Measurements from ENCODE around the gene PRPF38B.

PRPF38B gene

GRCh38 chr1:108706643-108707042 is 14.5 kb downstream of the PRPF38B start:
- Histone ChIP-seq H3K9ac (ENCODE audit: low read length) (no peak overlapping the region), H3K4me1 (ENCODE audit: insufficient read depth, low read length) (no peaks in the 10 kb centered on the region), H3K9me3 (ENCODE audit: low read length) (no peaks in the 10 kb centered on the region), H3K27ac (ENCODE audit: low read depth, low read length) (no peak overlapping the region), H3K36me3 (ENCODE audit: insufficient read depth, low read length) (no peaks in the 10 kb centered on the region), H3K27me3 (ENCODE audit: control insufficient read depth in 1 of 2, insufficient read depth in 2 of 2, low read length in 2 of 2) (no peaks in the 10 kb centered on the region), H3K4me3 (ENCODE audit: low read depth in 1 of 2, low read length in 2 of 2) (no peak overlapping the region)

- Histone ChIP-seq H3K9ac (ENCODE audit: low read length) (no peak overlapping the region), H3K36me3 (ENCODE audit: insufficient read depth, low read length) (no peaks in the 10 kb centered on the region), H3K4me3 (ENCODE audit: low read depth in 1 of 2, low read length in 2 of 2) (no peak overlapping the region), H3K9me3 (ENCODE audit: low read length) (no peaks in the 10 kb centered on the region), H3K4me1 (ENCODE audit: insufficient read depth, low read length) (no peaks in the 10 kb centered on the region), H3K27me3 (ENCODE audit: control insufficient read depth in 1 of 2, insufficient read depth in 2 of 2, low read length in 2 of 2) (no peaks in the 10 kb centered on the region), H3K27ac (ENCODE audit: low read depth, low read length) (no peak overlapping the region)
These were observed 16.9 kb downstream of the PRPF38B start for GRCh38 chr1:108708691-108709660.

DNA sequence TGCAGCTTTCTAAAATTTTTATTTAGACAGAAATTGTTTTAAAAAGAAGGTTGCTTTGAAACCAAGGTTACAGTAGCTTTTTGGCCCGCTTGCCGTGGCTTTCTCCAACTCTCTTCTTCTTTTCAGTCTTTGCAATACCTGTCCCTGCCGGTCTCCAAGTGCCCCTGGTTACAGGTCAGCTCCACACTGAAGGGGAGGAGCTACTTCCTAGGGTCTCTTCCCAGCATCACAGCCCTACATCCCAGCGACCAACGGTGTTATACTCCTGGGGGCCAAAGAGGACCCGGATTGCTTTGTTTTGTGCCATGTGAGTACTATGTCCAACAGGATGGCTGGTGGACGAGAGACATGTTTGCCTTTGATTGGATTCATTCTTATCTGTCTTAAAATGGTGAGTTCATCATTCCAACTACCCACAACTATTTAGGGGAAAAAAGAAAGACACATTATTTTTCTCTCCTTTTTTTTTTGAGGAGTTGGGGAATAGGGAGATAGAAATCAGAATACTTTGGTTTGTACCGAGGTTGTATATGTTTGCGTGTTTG is 20.6 kb downstream of the PRPF38B start, which contains the start of gene FNDC7:
Gene FNDC7, plus strand, starts transcription at position 303 of the 545 bp plus-strand sequence. Its CDS starts 26 bp downstream, at position 329.
- H3K9me3 ChIP-seq (ENCODE audit: low read length) = no peaks in the 10 kb centered on the region
- no peak within 1 kb of the TSS for H3K27ac ChIP-seq (ENCODE audit: low read depth, low read length)
- no peak within 1 kb of the TSS for H3K9ac ChIP-seq (ENCODE audit: low read length)
- H3K36me3 ChIP-seq (ENCODE audit: insufficient read depth, low read length) = no peaks in the 10 kb centered on the region
- H3K4me3 ChIP-seq (ENCODE audit: low read depth in 1 of 2, low read length in 2 of 2) = no peak within 1 kb of the TSS
- no peaks in the 10 kb centered on the region for H3K27me3 ChIP-seq (ENCODE audit: control insufficient read depth in 1 of 2, insufficient read depth in 2 of 2, low read length in 2 of 2)
- no peaks in the 10 kb centered on the region for H3K4me1 ChIP-seq (ENCODE audit: insufficient read depth, low read length)

GRCh38 chr1:108715932-108716331 is 23.8 kb downstream of the PRPF38B start:
- no peak overlapping the region for H3K27ac ChIP-seq (ENCODE audit: low read depth, low read length)

DNA sequence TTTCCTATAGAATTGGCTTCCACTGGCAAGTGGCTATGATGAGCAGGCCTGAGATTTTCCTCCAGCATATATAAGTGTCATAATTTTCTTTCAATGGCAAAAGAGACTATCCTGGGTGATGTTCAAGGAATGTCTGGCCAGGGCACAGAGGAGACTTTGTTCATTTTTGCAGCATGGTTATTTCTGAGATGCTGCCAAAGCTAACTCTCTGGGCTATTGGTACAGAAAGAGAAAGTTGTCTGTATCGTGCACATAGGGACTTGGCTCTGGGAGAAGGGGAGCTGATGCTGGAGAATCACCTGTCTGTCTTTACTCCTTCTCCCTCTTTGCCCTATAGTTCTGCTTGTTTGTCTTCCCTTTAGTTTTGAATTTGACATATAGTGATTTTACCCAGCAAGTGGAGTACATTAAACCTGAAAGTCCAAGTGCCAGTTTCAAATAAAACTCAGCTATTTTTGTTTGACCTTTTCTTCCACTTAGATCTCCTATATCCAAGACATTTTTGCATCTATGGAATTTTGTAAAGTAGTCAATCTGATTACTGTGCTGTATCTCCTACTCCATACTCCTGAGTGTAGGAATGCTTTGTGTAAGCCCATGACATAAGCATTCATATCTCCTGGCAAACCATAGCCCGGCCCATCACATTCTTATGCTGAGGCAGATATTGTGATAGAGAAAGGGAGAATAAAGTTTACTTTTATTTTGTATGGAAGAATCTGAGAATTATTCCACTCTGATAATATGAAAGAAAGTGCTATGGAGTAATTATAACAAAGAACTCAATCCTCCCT is 24.5 kb downstream of the PRPF38B start:
- Histone ChIP-seq H3K36me3 (ENCODE audit: insufficient read depth, low read length) (no peaks in the 10 kb centered on the region), H3K27me3 (ENCODE audit: control insufficient read depth in 1 of 2, insufficient read depth in 2 of 2, low read length in 2 of 2) (no peaks in the 10 kb centered on the region), H3K9me3 (ENCODE audit: low read length) (no peaks in the 10 kb centered on the region), H3K4me1 (ENCODE audit: insufficient read depth, low read length) (no peaks in the 10 kb centered on the region), H3K9ac (ENCODE audit: low read length) (no peak overlapping the region), H3K4me3 (ENCODE audit: low read depth in 1 of 2, low read length in 2 of 2) (no peak overlapping the region), H3K27ac (ENCODE audit: low read depth, low read length) (no peak overlapping the region)

More at GRCh38 chr1:108715932-108716331, 23.8 kb downstream of the PRPF38B start:
- H3K4me1 ChIP-seq (ENCODE audit: insufficient read depth, low read length) = no peaks in the 10 kb centered on the region
- no peaks in the 10 kb centered on the region for H3K27me3 ChIP-seq (ENCODE audit: control insufficient read depth in 1 of 2, insufficient read depth in 2 of 2, low read length in 2 of 2)
- no peak overlapping the region for H3K9ac ChIP-seq (ENCODE audit: low read length)
- H3K4me3 ChIP-seq (ENCODE audit: low read depth in 1 of 2, low read length in 2 of 2) = no peak overlapping the region
- no peaks in the 10 kb centered on the region for H3K9me3 ChIP-seq (ENCODE audit: low read length)
- no peaks in the 10 kb centered on the region for H3K36me3 ChIP-seq (ENCODE audit: insufficient read depth, low read length)

- H3K27ac ChIP-seq (ENCODE audit: low read depth, low read length) = no peak overlapping the region
- H3K4me3 ChIP-seq (ENCODE audit: low read depth in 1 of 2, low read length in 2 of 2) = no peak overlapping the region
- no peaks in the 10 kb centered on the region for H3K36me3 ChIP-seq (ENCODE audit: insufficient read depth, low read length)
- no peaks in the 10 kb centered on the region for H3K4me1 ChIP-seq (ENCODE audit: insufficient read depth, low read length)
- no peaks in the 10 kb centered on the region for H3K27me3 ChIP-seq (ENCODE audit: control insufficient read depth in 1 of 2, insufficient read depth in 2 of 2, low read length in 2 of 2)
- no peaks in the 10 kb centered on the region for H3K9me3 ChIP-seq (ENCODE audit: low read length)
- no peak overlapping the region for H3K9ac ChIP-seq (ENCODE audit: low read length)
These were observed 25.7 kb downstream of the PRPF38B start for GRCh38 chr1:108717774-108718316.

DNA sequence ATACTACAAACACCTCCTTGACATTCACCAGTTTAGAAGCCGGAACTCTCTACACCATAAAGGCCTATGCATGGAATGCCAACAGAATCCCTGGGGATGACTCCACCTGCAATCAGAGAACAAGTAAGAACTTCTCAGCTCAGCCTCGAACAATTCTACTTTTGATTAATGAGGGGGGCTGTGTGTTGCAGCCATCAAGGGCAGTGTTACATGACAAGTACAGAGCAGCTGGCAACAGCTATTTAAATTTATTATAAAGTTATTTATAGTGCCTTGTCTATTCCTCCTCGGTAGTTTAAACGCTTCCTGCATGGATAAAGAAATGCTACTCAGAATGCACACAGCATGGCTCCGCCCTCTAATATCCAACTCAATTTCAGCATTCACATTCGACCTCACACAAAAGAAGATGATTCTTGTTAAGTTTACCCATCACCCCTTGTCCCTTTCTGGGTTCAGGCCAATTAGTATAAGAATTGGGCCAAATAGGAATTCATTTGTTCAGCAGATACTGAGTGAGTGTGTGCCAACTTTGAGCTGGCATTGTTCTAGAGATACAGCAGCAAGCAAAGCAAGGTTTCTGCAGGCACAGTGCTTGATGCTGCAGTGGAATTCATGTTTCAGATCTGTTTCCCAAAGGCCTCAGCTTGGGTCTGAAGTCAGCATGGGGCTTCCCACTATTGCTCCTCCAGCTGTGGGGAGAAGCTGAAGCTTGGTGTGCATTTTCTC is 27.0 kb downstream of the PRPF38B start:
- Histone ChIP-seq H3K4me3 (ENCODE audit: low read depth in 1 of 2, low read length in 2 of 2) (no peak overlapping the region), H3K27me3 (ENCODE audit: control insufficient read depth in 1 of 2, insufficient read depth in 2 of 2, low read length in 2 of 2) (no peaks in the 10 kb centered on the region), H3K27ac (ENCODE audit: low read depth, low read length) (no peak overlapping the region), H3K9me3 (ENCODE audit: low read length) (no peaks in the 10 kb centered on the region), H3K36me3 (ENCODE audit: insufficient read depth, low read length) (no peaks in the 10 kb centered on the region), H3K9ac (ENCODE audit: low read length) (no peak overlapping the region), H3K4me1 (ENCODE audit: insufficient read depth, low read length) (no peaks in the 10 kb centered on the region)

- no peak overlapping the region for H3K27ac ChIP-seq (ENCODE audit: low read depth, low read length)
- H3K36me3 ChIP-seq (ENCODE audit: insufficient read depth, low read length) = no peaks in the 10 kb centered on the region
- H3K4me1 ChIP-seq (ENCODE audit: insufficient read depth, low read length) = no peaks in the 10 kb centered on the region
- no peaks in the 10 kb centered on the region for H3K9me3 ChIP-seq (ENCODE audit: low read length)
- no peak overlapping the region for H3K9ac ChIP-seq (ENCODE audit: low read length)
- no peaks in the 10 kb centered on the region for H3K27me3 ChIP-seq (ENCODE audit: control insufficient read depth in 1 of 2, insufficient read depth in 2 of 2, low read length in 2 of 2)
- no peak overlapping the region for H3K4me3 ChIP-seq (ENCODE audit: low read depth in 1 of 2, low read length in 2 of 2)
These were observed 27.7 kb downstream of the PRPF38B start for GRCh38 chr1:108719656-108720435.

DNA sequence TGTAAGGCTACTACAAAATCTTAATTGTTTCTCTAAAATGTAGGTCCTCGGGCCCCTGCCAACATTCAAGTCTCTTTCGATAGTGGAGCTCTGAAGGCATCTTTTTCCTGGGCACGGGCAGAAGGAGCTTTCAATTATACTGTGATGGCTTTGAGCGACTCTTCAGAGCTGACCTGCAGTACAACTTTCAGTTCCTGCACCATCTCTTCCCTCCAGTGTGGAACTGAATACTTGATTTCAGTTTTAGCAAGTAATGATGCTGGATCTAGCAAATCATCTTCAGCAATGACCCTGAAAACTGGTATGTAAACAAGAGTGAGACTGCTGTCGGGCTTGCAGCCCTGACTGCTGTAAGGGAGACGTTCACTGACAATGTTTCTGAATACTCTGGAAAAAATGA is 30.2 kb downstream of the PRPF38B start:
- H3K4me3 ChIP-seq (ENCODE audit: low read depth in 1 of 2, low read length in 2 of 2) = peak overlapping the region in 1 of 2 donors; percentile 2
- H3K4me1 ChIP-seq (ENCODE audit: insufficient read depth, low read length) = no peaks in the 10 kb centered on the region
- no peaks in the 10 kb centered on the region for H3K36me3 ChIP-seq (ENCODE audit: insufficient read depth, low read length)
- H3K9ac ChIP-seq (ENCODE audit: low read length) = no peak overlapping the region
- H3K27ac ChIP-seq (ENCODE audit: low read depth, low read length) = no peak overlapping the region
- no peaks in the 10 kb centered on the region for H3K27me3 ChIP-seq (ENCODE audit: control insufficient read depth in 1 of 2, insufficient read depth in 2 of 2, low read length in 2 of 2)
- H3K9me3 ChIP-seq (ENCODE audit: low read length) = no peaks in the 10 kb centered on the region

DNA sequence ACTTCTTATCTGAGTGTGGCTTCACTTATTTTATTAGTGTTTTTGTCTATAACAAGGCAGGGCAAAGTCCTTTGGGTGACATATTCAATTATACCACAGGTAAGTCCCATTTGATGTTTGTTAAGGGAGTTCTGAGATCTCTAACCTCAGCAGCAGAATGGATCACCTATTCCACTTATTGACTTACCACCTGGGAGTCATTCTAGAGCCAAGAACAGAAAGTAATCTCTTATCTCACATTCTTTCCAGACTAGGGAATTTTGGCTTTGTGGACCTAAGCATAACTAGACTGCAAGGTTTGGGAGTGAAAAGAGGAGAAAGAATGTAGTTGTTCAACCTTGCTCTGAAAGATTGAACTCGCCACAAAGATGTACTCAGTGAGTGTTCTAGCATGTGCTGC is 33.8 kb downstream of the PRPF38B start:
- Histone ChIP-seq H3K36me3 (ENCODE audit: insufficient read depth, low read length) (no peaks in the 10 kb centered on the region), H3K27me3 (ENCODE audit: control insufficient read depth in 1 of 2, insufficient read depth in 2 of 2, low read length in 2 of 2) (no peaks in the 10 kb centered on the region), H3K4me1 (ENCODE audit: insufficient read depth, low read length) (no peaks in the 10 kb centered on the region), H3K9me3 (ENCODE audit: low read length) (no peaks in the 10 kb centered on the region), H3K9ac (ENCODE audit: low read length) (no peak overlapping the region), H3K4me3 (ENCODE audit: low read depth in 1 of 2, low read length in 2 of 2) (no peak overlapping the region), H3K27ac (ENCODE audit: low read depth, low read length) (no peak overlapping the region)

All from muscle layer of colon (tissue), 2 donors.